Adrenal gland (tissue), 5 donors: Measurements from ENCODE around the gene TPBGL.

Experiments
- POLR2A ChIP-seq, 2 donors: fragments of 450-650 bp; IDR thresholded peaks; one replicate each; pipeline ENCODE4 v1.6.1; 2017; ENCODE audit warnings: antibody characterized with exemption in 2 of 2, mild to moderate bottlenecking in 2 of 2, moderate library complexity in 1 of 2
- TF ChIP-seq, protein P1 (sequence below), 6 experiments: fragments of 450-650 bp in 4 of 6; fragments of 200-600 bp in 2 of 6; sonication (generic) in 1 of 6; IDR thresholded peaks; 1 replicate in 5 of 6; 2 replicates in 1 of 6; pipeline versions ENCODE4 v1.5.1 to v1.8.0; 2016 to 2021; ENCODE audit warnings: antibody characterized with exemption in 6 of 6, mild to moderate bottlenecking in 2 of 6, moderate library complexity in 1 of 6
- donor health status: DM: no; HTN: no; CAD: no.

DNA sequence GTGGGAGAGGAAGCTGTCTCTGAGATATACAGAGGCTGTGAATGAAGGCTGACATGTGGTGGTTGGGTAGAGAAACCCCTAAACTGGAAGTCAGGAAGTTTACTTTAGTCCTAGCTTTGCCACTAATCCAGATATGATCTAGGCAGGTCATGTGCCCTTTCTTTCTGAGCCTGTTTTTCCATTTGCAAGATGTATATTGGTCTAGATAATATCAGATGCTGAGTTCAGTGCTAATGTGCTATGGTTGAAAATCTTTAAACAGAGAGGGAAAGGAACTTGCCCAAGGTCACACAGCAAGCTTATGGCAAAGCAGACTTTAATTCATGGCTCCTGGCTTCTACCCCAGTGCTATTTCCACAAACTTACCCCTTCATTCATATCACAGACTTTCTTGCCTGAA lies 25.7 kb upstream of the TPBGL start:
- TF ChIP-seq POLR2A (IDR thresholded peaks at IDR 0.05), result no peak
- TF ChIP-seq, protein P1, sequence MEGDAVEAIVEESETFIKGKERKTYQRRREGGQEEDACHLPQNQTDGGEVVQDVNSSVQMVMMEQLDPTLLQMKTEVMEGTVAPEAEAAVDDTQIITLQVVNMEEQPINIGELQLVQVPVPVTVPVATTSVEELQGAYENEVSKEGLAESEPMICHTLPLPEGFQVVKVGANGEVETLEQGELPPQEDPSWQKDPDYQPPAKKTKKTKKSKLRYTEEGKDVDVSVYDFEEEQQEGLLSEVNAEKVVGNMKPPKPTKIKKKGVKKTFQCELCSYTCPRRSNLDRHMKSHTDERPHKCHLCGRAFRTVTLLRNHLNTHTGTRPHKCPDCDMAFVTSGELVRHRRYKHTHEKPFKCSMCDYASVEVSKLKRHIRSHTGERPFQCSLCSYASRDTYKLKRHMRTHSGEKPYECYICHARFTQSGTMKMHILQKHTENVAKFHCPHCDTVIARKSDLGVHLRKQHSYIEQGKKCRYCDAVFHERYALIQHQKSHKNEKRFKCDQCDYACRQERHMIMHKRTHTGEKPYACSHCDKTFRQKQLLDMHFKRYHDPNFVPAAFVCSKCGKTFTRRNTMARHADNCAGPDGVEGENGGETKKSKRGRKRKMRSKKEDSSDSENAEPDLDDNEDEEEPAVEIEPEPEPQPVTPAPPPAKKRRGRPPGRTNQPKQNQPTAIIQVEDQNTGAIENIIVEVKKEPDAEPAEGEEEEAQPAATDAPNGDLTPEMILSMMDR (IDR thresholded peaks at IDR 0.05), result no peak
